ENCODE data around the gene ENOPH1.

The ENOPH1 gene

GRCh38 chr4:82508806-82509428 is 78.5 kb downstream of the ENOPH1 start:
- DNase-seq (ENCODE audit: low read depth, low spot score) = no peak

GRCh38 chr4:82510216-82510615 is 79.8 kb downstream of the ENOPH1 start:
- DNase-seq (ENCODE audit: low read depth, low spot score) = no peak

Data from brain pericyte (primary cell).